Transverse colon (tissue), 3 donors: ENCODE results near the gene DSCAM.

ENCODE experiments used
- POLR2A ChIP-seq: fragments of 450-650 bp; IDR thresholded peaks from one replicate; pipeline ENCODE4 v1.6.1; 2016; ENCODE audit warnings: antibody characterized with exemption, mild to moderate bottlenecking, moderate library complexity
- TF ChIP-seq, protein P1 (sequence below), 5 experiments: fragments of 200-600 bp in 3 of 5; fragments of 450-650 bp in 2 of 5; sonication (generic) in 3 of 5; IDR thresholded peaks; 1 replicate in 2 of 5; 2 replicates in 3 of 5; pipeline ENCODE4 v1.5.1; 2016 to 2017; ENCODE audit warnings: antibody characterized with exemption in 5 of 5, inconsistent platforms in 3 of 5, mild to moderate bottlenecking in 2 of 5, moderate library complexity in 1 of 5

DNA sequence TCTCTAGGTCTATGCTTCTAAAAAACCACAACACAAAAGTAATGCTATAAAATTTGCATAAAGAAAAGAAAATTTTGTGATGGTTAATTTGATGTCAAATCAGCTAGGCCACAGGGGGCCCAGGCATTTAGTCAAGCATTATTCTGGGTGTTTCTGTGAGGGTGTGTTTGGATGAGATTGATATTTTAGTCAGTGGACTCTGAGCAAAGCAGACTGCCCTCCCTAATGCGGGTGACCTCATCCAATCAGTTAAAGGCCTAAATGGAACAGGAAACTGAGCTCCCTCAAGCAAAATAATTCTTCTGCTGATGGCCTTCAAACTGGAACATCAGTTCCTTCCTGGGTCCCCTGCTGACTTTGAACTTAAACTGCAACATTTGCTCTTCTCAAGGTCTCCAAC lies 358.0 kb downstream of the DSCAM start:
- TF ChIP-seq POLR2A: no peak
- TF ChIP-seq, protein P1, sequence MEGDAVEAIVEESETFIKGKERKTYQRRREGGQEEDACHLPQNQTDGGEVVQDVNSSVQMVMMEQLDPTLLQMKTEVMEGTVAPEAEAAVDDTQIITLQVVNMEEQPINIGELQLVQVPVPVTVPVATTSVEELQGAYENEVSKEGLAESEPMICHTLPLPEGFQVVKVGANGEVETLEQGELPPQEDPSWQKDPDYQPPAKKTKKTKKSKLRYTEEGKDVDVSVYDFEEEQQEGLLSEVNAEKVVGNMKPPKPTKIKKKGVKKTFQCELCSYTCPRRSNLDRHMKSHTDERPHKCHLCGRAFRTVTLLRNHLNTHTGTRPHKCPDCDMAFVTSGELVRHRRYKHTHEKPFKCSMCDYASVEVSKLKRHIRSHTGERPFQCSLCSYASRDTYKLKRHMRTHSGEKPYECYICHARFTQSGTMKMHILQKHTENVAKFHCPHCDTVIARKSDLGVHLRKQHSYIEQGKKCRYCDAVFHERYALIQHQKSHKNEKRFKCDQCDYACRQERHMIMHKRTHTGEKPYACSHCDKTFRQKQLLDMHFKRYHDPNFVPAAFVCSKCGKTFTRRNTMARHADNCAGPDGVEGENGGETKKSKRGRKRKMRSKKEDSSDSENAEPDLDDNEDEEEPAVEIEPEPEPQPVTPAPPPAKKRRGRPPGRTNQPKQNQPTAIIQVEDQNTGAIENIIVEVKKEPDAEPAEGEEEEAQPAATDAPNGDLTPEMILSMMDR (IDR thresholded peaks at IDR 0.05): no peak
